Measurements from ENCODE around the gene ELOVL5. TPM values are rescaled to one million over a fixed set of nuclear protein-coding genes. Genes with fewer than 3 reads are reported as not detected.

ELOVL5 gene
- total and polyA plus RNA-seq, 12 donors: 31.4 to 1,320 (median 161) TPM

DNA sequence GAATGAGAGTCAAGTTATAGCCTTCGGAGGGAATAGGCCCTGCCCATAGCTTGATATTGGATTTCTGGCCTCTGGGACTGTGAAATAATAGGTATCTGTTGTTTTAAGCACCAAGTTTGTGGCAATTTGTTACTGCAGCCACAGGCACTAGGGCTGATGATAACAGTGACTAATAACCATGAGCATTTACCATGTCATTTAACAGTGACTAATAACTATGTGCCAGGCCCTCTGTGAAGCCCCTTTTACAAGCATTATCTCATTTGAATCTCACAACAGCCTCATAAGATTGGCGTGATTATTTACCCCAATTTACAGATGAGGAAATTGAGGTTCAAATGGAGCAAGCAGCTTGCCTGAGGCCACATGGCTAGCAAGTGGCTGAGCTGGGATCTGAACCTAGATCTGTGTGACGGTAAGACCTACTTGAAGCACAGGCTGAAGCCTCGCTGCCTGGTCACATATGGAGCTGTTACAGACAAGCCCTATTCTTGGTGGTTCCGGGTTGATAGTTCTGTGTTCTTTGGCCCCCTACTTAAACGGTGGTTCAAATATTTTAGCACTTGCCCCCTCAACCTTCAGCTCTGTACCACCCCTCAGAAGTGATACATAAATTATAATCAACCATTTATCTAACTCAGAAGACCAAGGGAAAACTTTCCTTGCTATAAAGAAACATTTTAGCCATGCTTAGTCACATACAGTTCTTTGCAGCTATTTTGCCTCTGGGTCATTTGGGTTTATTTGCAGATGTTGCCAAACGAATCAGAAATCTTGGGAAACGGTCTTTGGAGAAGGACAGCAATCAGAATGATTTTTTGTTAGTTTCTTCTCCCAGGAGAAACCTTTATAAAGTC, 98.3 kb downstream of the ELOVL5 start:
- intact Hi-C loops (cut with DNase I): no loop called here
- Histone ChIP-seq H3K9me3 (replicated peaks in 1 of 3) (no peaks in the 10 kb centered on the region), H3K36me3 (replicated peaks in 1 of 2) (no peaks in the 10 kb centered on the region), H3K4me3 (no peak overlapping the region), H3K27me3 (no peaks in the 10 kb centered on the region), H3K27ac (peak overlapping the region in 4 of 5 donors; percentile 26 to 77 (median 46)), H3K4me1 (replicated peaks in 1 of 2) (peaks cover 13 to 20% of the 10 kb centered on the region in 2 donors)
- TF ChIP-seq, protein P1, sequence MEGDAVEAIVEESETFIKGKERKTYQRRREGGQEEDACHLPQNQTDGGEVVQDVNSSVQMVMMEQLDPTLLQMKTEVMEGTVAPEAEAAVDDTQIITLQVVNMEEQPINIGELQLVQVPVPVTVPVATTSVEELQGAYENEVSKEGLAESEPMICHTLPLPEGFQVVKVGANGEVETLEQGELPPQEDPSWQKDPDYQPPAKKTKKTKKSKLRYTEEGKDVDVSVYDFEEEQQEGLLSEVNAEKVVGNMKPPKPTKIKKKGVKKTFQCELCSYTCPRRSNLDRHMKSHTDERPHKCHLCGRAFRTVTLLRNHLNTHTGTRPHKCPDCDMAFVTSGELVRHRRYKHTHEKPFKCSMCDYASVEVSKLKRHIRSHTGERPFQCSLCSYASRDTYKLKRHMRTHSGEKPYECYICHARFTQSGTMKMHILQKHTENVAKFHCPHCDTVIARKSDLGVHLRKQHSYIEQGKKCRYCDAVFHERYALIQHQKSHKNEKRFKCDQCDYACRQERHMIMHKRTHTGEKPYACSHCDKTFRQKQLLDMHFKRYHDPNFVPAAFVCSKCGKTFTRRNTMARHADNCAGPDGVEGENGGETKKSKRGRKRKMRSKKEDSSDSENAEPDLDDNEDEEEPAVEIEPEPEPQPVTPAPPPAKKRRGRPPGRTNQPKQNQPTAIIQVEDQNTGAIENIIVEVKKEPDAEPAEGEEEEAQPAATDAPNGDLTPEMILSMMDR (IDR thresholded peaks at IDR 0.05): no peak
- no peak for DNase-seq
- 50 to 64% (median 58%) methylated on average over 8 of the region's 8 CpGs for WGBS, 4 donors

DNA sequence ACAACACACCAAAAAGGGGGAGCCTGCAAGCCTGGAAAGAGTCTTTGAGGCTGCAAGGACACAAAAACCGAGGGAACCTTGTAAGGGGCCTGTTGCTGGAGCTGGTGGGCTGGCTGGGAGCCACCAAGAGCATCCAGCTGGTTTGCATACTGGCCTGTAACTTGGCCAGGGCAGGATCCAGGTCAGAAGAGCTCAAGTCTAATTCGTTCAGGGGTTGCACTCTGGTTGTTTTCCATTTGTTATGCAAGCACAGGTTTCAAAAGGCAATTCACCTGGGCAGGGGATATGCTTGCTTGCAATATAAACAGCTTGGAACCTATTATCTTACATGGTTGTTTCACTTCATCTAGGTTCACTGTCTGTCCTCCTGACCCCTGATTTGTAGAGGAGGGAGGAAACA, 101.8 kb downstream of the ELOVL5 start:
- intact Hi-C loops (cut with DNase I): no loop called here
- peaks cover 13 to 20% of the 10 kb centered on the region in 2 donors for H3K4me1 ChIP-seq (replicated peaks in 1 of 2)
- TF ChIP-seq POLR2A (IDR thresholded peaks at IDR 0.05): no peak
- TF ChIP-seq, protein P1 (IDR thresholded peaks at IDR 0.05): no peak
- no peaks in the 10 kb centered on the region for H3K27me3 ChIP-seq
- no peak overlapping the region for H3K27ac ChIP-seq
- no peaks in the 10 kb centered on the region for H3K9me3 ChIP-seq (replicated peaks in 1 of 3)
- no peak for DNase-seq
- WGBS, 4 donors: 43 to 75% (median 63%) methylated on average over 2 of the region's 2 CpGs
- H3K4me3 ChIP-seq: no peak overlapping the region
- no peaks in the 10 kb centered on the region for H3K36me3 ChIP-seq (replicated peaks in 1 of 2)

DNA sequence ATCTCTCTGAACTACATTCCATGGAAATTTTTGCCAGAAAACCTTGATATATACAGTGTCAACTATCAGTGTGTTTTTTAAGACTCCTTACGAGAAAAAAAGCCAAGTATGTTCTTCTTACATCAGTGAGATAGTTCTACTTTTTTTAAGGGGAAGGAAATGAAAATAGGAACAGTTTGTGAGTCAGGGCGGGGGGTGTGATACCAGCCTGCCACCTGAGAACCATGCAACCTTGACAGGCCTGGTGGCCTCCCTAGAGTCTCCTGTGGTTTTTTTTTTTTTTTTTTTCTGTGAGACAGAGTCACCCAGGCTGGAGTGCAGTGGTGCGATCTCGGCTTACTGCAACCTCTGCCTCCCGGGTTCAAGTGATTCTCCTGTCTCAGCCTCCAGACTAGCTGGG, 103.8 kb downstream of the ELOVL5 start:
- TF ChIP-seq POLR2A (IDR thresholded peaks at IDR 0.05): no peak
- TF ChIP-seq, protein P1 (IDR thresholded peaks at IDR 0.05): no peak
- H3K9me3 ChIP-seq (replicated peaks in 1 of 3): no peaks in the 10 kb centered on the region
- 48 to 62% (median 55%) methylated on average over 5 of the region's 5 CpGs for WGBS, 4 donors
- no peaks in the 10 kb centered on the region for H3K27me3 ChIP-seq
- H3K4me3 ChIP-seq: no peak overlapping the region
- intact Hi-C loops (cut with DNase I): no loop called here
- peak in 1 of 7 donors; percentile 47 for DNase-seq
- H3K27ac ChIP-seq: no peak overlapping the region
- peaks cover under 1 to 3% of the 10 kb centered on the region in 2 donors for H3K4me1 ChIP-seq (replicated peaks in 1 of 2)
- H3K36me3 ChIP-seq (replicated peaks in 1 of 2): no peaks in the 10 kb centered on the region

DNA sequence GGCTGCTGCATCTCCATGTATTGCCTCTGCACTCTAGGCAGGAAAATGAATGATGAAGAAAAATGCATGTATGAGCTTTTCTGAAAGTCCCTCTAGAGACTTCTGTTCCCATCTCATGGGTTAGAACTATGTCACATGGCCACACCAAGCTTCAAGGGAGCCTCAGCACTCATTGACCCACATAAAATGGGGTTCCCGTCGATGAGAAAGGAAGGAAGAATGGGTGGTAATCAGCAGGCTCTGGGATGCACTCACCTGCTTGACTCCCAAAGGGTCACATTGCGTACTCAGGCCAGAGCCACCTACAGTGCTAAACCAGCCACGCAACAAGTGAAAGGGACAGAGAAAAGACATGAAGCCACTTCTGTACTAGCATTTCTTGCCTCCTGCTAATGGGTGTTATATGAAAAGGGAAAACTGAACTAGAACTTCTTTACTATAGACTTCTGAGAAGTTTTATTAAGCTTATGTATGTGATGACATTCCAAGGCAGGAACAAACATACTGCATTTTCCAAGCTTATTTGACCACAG, 104.3 kb downstream of the ELOVL5 start:
- no peaks in the 10 kb centered on the region for H3K4me1 ChIP-seq (replicated peaks in 1 of 2)
- no peak overlapping the region for H3K4me3 ChIP-seq
- TF ChIP-seq POLR2A (IDR thresholded peaks at IDR 0.05): no peak
- TF ChIP-seq, protein P1 (IDR thresholded peaks at IDR 0.05): no peak
- no peaks in the 10 kb centered on the region for H3K27me3 ChIP-seq
- intact Hi-C loops (cut with DNase I): no loop called here
- H3K9me3 ChIP-seq (replicated peaks in 1 of 3): no peaks in the 10 kb centered on the region
- DNase-seq: no peak
- H3K36me3 ChIP-seq (replicated peaks in 1 of 2): no peaks in the 10 kb centered on the region
- 88 to 94% (median 91%) methylated on average over 4 of the region's 4 CpGs for WGBS, 4 donors
- no peak overlapping the region for H3K27ac ChIP-seq

Data from adrenal gland (tissue), 12 donors.